ENCODE data around the gene SUSD4. TPM values are rescaled to one million over a fixed set of nuclear protein-coding genes. Genes with fewer than 3 reads are reported as not detected.

The SUSD4 gene
- total and polyA plus RNA-seq, 2 donors (not counting 3 experiments of a cell fraction or from before 2014, with no cell fraction given): not detected

GRCh38 chr1:223228931-223229528, 134.9 kb downstream of the SUSD4 start:
- BruUV-seq (replicated peaks): no TSS peak
- FAIRE-seq (no peak), DNase-seq (ENCODE audit: low read depth, low spot score) (no peak)
- H3K9me3 ChIP-seq (replicated peaks; ENCODE audit: control insufficient read depth, insufficient read depth, low read length): no peaks in the 10 kb centered on the region
- ChIA-PET CTCF (interaction anchor here (1.2 kb wide), 1 partner anchor 14 kb away, joined by 3 read pairs; no protein-coding TSS in a partner anchor), POLR2A (no interaction called here)
- no peak overlapping the region for H3K4me3 ChIP-seq (replicated peaks in 1 of 3; ENCODE audit: insufficient read depth in 1 of 3, low read depth in 1 of 3, low read length in 3 of 3)
- H3K4me1 ChIP-seq (ENCODE audit: control insufficient read depth, extremely low read depth, insufficient read depth, low read length): peaks cover 11% of the 10 kb centered on the region
- no peak overlapping the region for H3K4me2 ChIP-seq (ENCODE audit: insufficient read depth, low read length)
- H3K27me3 ChIP-seq (ENCODE audit: control insufficient read depth in 2 of 2, insufficient read depth in 2 of 2, low read length in 2 of 2): peaks cover 0 to 2% of the 10 kb centered on the region in 2 experiments
- H3K9me1 ChIP-seq (replicated peaks; ENCODE audit: control insufficient read depth, extremely low read depth, insufficient read depth, low read length): no peaks in the 10 kb centered on the region
- no peak overlapping the region for H3K9ac ChIP-seq (replicated peaks; ENCODE audit: extremely low read depth, insufficient read depth, low read length)
- H4K20me1 ChIP-seq (replicated peaks; ENCODE audit: control insufficient read depth, extremely low read depth, insufficient read depth, low read length): no peaks in the 10 kb centered on the region
- intact Hi-C loops (cut with micrococcal nuclease) (no loop called here), dilution Hi-C loops (cut with MboI; ENCODE audit: extremely low pct_ligation_motif_present, low sequenced_read_pairs) (no loop called here)
- no peak overlapping the region for H2AFZ ChIP-seq (ENCODE audit: low read depth, low read length)
- H3K36me3 ChIP-seq (ENCODE audit: control insufficient read depth in 2 of 2, extremely low read depth in 1 of 2, insufficient read depth in 2 of 2, low read length in 2 of 2): no peaks in the 10 kb centered on the region
- no peak for TF ChIP-seq JUN (IDR thresholded peaks at IDR 0.05; ENCODE audit: borderline replicate concordance, insufficient read depth, insufficient read length, low read depth)
- no peak for TF ChIP-seq GATA2 (IDR thresholded peaks at IDR 0.05; ENCODE audit: insufficient read depth, insufficient read length, low read depth, low read length)
- no peak for TF ChIP-seq POLR2A (IDR thresholded peaks at IDR 0.05; ENCODE audit: low read depth, low read length)
- TF ChIP-seq CTCF (IDR thresholded peaks at IDR 0.05; ENCODE audit: extremely low read depth in 1 of 2, insufficient read depth in 1 of 2, low read depth in 1 of 2, low read length in 2 of 2): no peak
- no peak for TF ChIP-seq MAX (IDR thresholded peaks at IDR 0.05; ENCODE audit: insufficient read depth, insufficient read length)
- no peak for TF ChIP-seq POLR2AphosphoS5 (IDR thresholded peaks at IDR 0.05; ENCODE audit: insufficient read depth, low read depth, low read length)
- TF ChIP-seq EZH2 (IDR thresholded peaks at IDR 0.05; ENCODE audit: borderline replicate concordance, low read depth, low read length, severe bottlenecking): no peak
- no peak for TF ChIP-seq MYC (IDR thresholded peaks at IDR 0.05; ENCODE audit: low read depth, low read length)
- no peak for TF ChIP-seq FOS (IDR thresholded peaks at IDR 0.05; ENCODE audit: borderline replicate concordance, insufficient read depth, low read length)
- H3K79me2 ChIP-seq (ENCODE audit: control insufficient read depth, insufficient read depth, low read length): no peaks in the 10 kb centered on the region
- H3K27ac ChIP-seq (ENCODE audit: insufficient read depth, low read depth, low read length): no peak overlapping the region
